ENCODE results near the gene APLP1.
"Not testable (repeated sequence)": the region's sequence is repeated elsewhere in the genome, so short reads cannot be mapped to it uniquely, and the experiment has no call there.

The APLP1 gene

DNA sequence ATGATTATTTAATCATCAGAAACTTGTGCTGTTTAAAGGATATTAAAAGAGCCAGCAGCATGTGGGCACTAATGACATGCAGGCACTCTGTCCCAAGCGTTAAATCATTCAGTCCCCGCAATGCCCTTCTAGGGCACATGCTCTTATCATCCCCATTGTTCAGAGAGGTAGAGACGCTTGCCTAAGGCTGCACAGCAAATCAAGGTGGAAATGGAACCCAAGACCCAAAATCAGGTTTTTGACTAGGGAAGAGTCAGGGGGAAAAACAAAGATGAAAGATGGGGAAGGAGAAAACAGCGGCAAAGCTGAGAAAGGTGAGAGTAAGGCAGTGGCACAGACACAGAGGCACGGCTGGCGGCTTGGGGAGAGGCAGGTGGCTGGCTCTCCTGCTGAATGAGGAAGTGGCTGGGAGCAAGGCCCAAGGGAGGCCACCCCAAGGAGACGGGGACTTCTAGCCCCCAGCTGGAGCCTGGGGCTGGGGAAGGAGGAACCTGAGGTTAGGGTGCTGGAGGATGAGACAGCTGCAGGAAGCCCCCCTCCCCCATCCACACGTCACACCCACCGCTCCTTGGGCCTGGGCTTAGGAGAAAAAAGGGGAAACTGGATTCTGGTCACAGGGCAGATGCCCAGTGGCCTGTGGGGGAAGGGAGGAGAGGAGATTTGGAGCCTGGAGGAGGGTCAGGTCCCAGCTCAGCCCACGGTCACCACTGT, 40.8 kb downstream of the APLP1 start:
- peak; percentile 90 for DNase-seq

DNA sequence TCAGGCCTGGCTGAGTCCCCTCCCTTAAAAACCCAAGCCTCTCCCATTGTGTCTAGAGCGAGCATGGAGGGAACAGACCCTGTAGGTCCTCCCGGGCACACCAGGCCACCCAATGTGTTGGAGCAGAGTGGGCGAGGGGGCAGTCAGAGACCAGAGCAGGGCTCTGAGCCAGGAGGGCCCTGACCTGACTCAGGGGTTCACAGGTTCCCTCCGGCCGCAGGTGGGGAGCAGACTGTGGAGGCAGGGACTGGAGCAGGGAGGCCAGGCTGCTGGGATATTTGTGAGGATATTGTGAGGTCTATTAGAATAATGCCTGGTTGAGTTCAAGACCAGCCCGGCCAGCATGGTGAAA, 41.3 kb downstream of the APLP1 start:
- DNase-seq: no peak

DNA sequence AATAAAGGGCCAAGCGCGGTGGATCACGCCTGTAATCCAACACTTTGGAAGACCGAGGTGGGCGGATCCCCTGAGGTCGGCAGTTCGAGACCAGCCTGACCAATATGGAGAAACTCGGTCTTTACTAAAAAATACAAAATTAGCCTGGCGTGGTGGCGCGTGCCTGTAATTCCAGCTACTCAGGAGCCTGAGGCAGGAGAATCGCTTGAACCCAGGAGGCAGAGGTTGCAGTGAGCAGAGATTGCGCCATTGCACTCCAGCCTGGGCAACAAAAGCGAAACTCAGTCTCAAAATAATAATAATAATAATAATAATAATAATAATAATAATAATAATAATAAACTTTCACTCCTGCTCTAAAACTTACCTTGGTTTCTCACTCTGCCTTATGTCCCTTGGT, 42.0 kb downstream of the APLP1 start:
- not testable (repeated sequence) for DNase-seq

DNA sequence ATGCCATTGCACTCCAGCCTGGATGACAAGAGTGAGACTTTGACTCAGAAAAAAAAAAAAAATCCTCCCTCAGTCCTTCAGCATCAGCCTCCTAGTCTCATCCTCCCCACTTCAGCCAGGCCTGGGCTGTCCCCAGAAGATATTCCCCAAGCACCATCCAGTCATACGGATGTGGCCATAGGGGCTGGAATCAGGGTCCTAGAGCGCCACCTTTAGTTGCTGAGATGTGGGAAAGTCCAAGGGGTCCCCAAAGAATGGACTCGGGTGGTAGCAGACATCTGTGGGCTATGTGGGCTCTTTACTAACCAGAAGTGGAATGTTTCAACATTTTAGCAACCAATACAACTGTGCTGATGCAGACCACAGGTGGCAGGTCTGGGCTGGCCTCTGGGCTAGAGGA, 42.8 kb downstream of the APLP1 start:
- DNase-seq: no peak

DNA sequence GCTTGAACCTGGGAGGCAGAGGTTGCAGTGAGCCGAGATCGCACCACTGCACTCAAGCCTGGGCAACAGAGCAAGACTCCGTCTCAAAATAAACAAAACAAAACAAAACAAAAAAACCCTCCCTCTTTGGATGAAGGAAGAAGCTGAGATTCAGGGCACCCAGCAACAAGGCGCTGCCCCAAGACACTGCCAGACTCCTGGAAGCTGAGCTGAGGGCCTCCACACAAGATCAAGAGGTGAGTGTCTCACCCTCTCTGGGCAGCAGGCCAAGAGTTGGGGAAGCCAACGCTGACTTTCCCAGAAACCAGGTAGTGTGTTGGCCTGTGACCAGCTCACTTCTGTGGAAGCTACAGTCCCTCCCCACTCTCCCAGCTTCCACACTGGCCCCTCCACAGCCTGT, 43.4 kb downstream of the APLP1 start:
- no peak for DNase-seq

DNA sequence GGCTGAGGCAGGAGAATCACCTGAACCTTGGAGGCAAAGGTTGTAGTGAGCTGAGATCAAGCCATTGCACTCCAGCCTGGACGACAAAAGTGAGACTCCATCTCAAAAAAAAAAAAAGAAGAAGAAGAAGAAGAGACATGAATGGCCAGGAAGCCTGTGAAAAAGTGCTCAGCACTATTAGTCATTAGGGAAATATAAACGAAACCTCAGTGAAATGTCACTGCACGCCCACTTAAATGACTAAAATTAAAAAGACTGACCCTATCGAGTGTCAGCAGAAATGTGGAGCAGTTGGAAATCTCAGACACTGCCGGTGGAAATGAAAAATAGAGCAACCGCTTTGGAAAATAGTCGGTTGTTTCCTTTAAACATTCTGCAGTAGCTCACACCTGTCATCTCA, 45.2 kb downstream of the APLP1 start:
- DNase-seq: no peak

DNA sequence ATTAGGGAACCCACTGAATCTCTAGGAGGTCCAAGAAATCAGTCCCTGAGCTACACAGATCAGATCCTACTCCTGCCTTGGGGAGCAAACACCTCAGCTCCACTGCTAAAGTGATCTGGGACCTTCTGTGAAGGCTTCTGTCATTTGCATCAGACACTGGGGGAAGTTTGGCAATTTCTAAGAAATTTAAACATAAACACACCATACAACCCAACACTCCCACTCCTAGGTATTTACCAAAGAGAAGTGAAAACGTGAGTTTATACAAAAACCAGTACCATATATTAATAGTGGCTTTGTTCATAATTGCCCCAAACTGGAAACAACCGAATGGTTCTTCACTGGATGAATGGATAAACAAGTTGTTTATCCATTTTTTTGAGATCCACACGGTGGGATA, 47.1 kb downstream of the APLP1 start:
- DNase-seq: no peak

DNA sequence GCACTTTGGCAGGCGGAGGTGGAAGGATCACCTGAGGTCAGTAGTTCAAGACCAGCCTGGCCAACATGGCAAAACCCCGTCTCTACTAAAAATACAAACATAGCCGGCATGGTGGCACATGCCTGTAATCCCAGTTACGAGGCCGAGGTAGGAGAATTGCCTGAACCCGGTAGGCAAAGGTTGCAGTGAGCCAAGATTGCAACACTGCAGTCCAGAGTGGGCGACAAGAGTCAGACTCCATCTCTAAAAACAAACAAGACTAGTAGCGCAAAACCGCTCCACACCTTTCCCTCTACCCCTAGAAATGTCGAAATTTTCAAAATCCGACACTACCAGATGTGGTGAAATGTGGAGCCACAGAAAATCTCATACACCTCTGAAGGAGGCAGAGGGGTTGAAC, 50.9 kb downstream of the APLP1 start:
- DNase-seq: no peak

DNA sequence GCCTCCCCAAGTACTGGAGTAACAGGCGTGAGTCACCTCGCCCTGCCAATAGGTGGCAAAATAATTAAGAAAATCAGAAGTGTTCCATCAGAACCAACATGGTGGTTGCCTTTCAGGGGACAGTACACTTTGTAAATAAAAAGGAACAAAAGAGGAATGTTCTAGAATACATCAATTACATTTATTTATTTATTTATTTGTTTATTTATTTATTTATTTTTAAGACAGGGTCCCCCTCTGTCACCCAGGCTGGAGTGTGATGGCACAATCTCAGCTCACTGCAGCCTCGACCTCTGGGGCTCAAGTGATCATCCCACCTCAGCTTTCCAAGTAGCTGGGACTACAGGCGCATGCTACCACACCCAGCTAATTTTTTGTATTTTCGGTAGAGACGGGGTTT, 52.6 kb downstream of the APLP1 start:
- DNase-seq: no peak

DNA sequence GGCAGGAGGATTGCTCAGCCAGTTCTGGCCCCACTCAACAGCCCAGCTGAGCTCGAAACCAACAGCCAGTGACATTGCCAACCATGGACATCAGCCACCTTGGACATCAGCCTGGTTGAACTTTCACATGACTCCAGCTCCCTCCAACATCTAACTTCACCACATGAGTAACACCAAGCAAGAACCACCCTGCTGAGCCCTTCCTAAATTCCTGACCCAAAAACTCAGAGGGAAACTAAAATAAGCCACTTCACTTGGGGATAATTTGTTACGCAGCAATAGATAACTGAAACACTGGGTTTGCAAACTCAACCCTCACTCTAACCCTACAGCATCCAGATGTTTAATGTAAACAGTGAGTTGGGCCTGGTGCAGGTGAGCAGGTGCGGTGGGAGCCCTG, 57.1 kb downstream of the APLP1 start:
- no peak for DNase-seq

DNA sequence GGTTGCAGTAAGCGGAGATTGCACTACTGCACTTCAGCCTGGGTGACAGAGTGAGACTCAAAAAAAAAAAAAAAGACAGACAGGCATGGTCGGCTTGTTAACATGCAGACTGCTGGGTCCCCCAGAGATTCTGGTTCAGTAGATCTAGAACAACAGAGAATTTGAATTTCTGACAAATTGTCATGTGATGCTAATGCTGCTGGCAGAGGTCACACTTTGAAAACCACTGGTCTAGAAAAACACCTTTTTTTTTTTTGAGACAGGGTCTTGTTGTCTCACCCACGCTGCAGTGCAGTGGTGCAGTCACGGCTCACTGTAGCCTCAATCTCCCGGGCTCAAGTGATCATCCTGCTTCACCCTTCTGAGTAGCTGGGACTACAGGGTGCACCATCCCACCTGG, 60.1 kb downstream of the APLP1 start:
- no peak for DNase-seq

Data from KG1 (cell line).